ENCODE data around the gene GORAB. TPM values are rescaled to one million over a fixed set of nuclear protein-coding genes. Genes with fewer than 3 reads are reported as not detected.

Gene GORAB
- total RNA-seq, 4 donors from 2014 or later: 3.3 to 11.8 (median 5.7) TPM

DNA sequence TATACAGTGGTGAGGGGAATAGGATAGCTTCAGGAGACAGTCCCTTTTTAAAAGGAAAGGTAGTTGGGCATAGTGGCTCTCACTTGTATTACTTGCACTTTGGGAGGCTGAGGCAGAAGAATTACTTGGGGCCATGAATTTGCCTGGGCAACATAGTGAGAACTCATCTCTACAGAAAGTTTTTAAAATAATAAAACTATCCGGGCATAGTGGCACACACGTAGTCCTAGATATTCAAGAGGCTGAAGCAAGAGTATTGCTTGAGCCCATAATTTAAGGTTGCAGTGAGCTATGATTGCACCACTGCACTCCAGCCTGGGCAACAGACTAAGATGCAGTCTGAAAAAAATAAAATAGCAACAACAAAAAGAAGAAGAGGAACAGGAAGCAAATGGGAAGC is 27.2 kb downstream of the GORAB start:
- Histone ChIP-seq H3K9me3 (peaks cover 0 to 19% (median 0%) of the 10 kb centered on the region in 3 donors), H3K36me3 (peaks cover 0 to 3% (median 0%) of the 10 kb centered on the region in 3 donors), H3K4me3 (no peak overlapping the region), H3K27me3 (peaks cover 0 to 57% (median 0%) of the 10 kb centered on the region in 4 donors), H3K4me1 (peaks cover 11 to 37% (median 25%) of the 10 kb centered on the region in 3 donors), H3K27ac (no peak overlapping the region)
- WGBS, 2 donors: 86 to 90% methylated on average over 2 of the region's 2 CpGs
- intact Hi-C loops (cut with DNase I): no loop called here
- no peak for DNase-seq
- TF ChIP-seq POLR2A (IDR thresholded peaks at IDR 0.05) (no peak), CTCF (IDR thresholded peaks at IDR 0.05) (no peak)

- TF ChIP-seq CTCF (IDR thresholded peaks at IDR 0.05): no peak
- no peak for TF ChIP-seq POLR2A (IDR thresholded peaks at IDR 0.05)
- Histone ChIP-seq H3K27ac (peak overlapping the region in 1 of 4 donors; percentile 6), H3K4me3 (no peak overlapping the region), H3K36me3 (no peaks in the 10 kb centered on the region), H3K4me1 (peaks cover 11 to 43% (median 27%) of the 10 kb centered on the region in 3 donors), H3K27me3 (peaks cover 0 to 62% (median 0%) of the 10 kb centered on the region in 4 donors), H3K9me3 (peaks cover 0 to 19% (median 0%) of the 10 kb centered on the region in 3 donors)
- intact Hi-C loops (cut with DNase I): no loop called here
- DNase-seq: no peak
- WGBS, 2 donors: 46% methylated on average over 4 of the region's 4 CpGs
Measured at GRCh38 chr1:170560681-170561285, 28.8 kb downstream of the GORAB start.

GRCh38 chr1:170562646-170563338 is 30.8 kb downstream of the GORAB start:
- 3 to 9% methylated on average over 7 of the region's 7 CpGs for WGBS, 2 donors
- no peak for TF ChIP-seq POLR2A (IDR thresholded peaks at IDR 0.05)
- TF ChIP-seq CTCF (IDR thresholded peaks at IDR 0.05): no peak
- Histone ChIP-seq H3K4me3 (peak overlapping the region in 1 of 4 donors; percentile 38), H3K36me3 (no peaks in the 10 kb centered on the region), H3K27ac (peak overlapping the region; percentile 57 to 82 (median 74)), H3K4me1 (peaks cover 11 to 43% (median 27%) of the 10 kb centered on the region in 3 donors), H3K9me3 (peaks cover 0 to 19% (median 0%) of the 10 kb centered on the region in 3 donors), H3K27me3 (peaks cover 0 to 57% (median 0%) of the 10 kb centered on the region in 4 donors)
- DNase-seq: no peak
- intact Hi-C loops (cut with DNase I): no loop called here

GRCh38 chr1:170567214-170567613 is 35.2 kb downstream of the GORAB start:
- TF ChIP-seq CTCF (IDR thresholded peaks at IDR 0.05) (no peak), POLR2A (IDR thresholded peaks at IDR 0.05) (no peak)
- no peaks in the 10 kb centered on the region for H3K36me3 ChIP-seq
- H3K27ac ChIP-seq: no peak overlapping the region
- H3K9me3 ChIP-seq: no peaks in the 10 kb centered on the region
- intact Hi-C loops (cut with DNase I): no loop called here
- H3K4me3 ChIP-seq: no peak overlapping the region
- peaks cover 9 to 25% (median 20%) of the 10 kb centered on the region in 3 donors for H3K4me1 ChIP-seq
- no peak for DNase-seq
- H3K27me3 ChIP-seq: peaks cover 0 to 35% (median 0%) of the 10 kb centered on the region in 4 donors
- 40 to 47% methylated on average over 3 of the region's 3 CpGs for WGBS, 2 donors

GRCh38 chr1:170568197-170568596 is 36.2 kb downstream of the GORAB start:
- intact Hi-C loops (cut with DNase I): no loop called here
- peaks cover 0 to 26% (median 0%) of the 10 kb centered on the region in 4 donors for H3K27me3 ChIP-seq
- H3K9me3 ChIP-seq: no peaks in the 10 kb centered on the region
- H3K4me1 ChIP-seq: peaks cover 0 to 15% (median 12%) of the 10 kb centered on the region in 3 donors
- no peaks in the 10 kb centered on the region for H3K36me3 ChIP-seq
- DNase-seq: no peak
- no peak for TF ChIP-seq POLR2A (IDR thresholded peaks at IDR 0.05)
- TF ChIP-seq CTCF (IDR thresholded peaks at IDR 0.05): no peak
- H3K27ac ChIP-seq: no peak overlapping the region
- H3K4me3 ChIP-seq: no peak overlapping the region

Data from esophagus squamous epithelium (tissue), 5 donors.